CD4-positive, alpha-beta T cell treated with Interleukin-6 for 4 hours (primary cell): ENCODE data around the gene ECPAS.

Source experiments
- DNase-seq: peaks from one replicate; pipeline ENCODE4 v3.0.0-alpha.2; 2020; ENCODE audit warnings: mixed read lengths

ECPAS gene

GRCh38 chr9:111330124-111330523, 154.1 kb downstream of the ECPAS start, which contains the start of gene OR2K2:
Gene OR2K2 (minus strand): TSS chr9:111330224. CDS start chr9:111328433, 1,791 bp downstream.
- no peak for DNase-seq

DNA sequence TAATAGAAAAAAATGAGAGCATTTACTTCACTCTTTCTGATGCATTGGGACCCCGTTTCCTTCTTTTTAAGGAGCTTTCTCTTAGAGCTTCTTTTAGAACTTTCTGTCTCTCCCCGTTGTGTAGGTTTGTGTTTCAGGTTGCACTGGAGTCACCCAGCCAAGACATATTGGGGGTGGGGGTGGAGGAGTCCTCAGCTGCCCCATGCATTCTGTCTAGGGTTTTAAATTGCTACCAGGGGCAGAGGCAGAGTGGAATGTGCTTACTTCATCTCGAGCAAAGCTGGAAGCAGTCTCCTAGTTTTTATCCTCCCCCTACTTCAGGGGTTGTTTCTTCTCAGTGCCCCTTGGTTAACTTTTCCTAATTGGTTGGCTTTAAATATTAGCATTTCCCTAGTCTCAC, 163.6 kb downstream of the ECPAS start:
- DNase-seq: no peak

GRCh38 chr9:111316796-111317195, 167.4 kb downstream of the ECPAS start:
- no peak for DNase-seq
